Brain microvascular endothelial cell (primary cell): ENCODE measurements around the gene CPSF3.

Experiments
- DNase-seq: peaks from one replicate; pipeline ENCODE4 v3.0.0-alpha.2; 2020
- H3K27ac ChIP-seq: fragments of 250-450 bp; sonication (Bioruptor Pico); 2 replicates; pipeline ENCODE4 v1.5.1; 2020; ENCODE audit warnings: mild to moderate bottlenecking, moderate library complexity
- H3K27me3 ChIP-seq: fragments of 250-450 bp; sonication (Bioruptor Pico); replicated peaks from 2 replicates; pipeline ENCODE4 v1.5.1; 2020; ENCODE audit warnings: mild to moderate bottlenecking
- H3K36me3 ChIP-seq: fragments of 250-450 bp; sonication (Bioruptor Pico); replicated peaks from 2 replicates; pipeline ENCODE4 v1.5.1; 2020; ENCODE audit warnings: mild to moderate bottlenecking
- H3K4me3 ChIP-seq: 2 replicates; pipeline ENCODE4 v1.5.1; 2011; ENCODE audit warnings: low read depth, mild to moderate bottlenecking, control low read depth, low read length, moderate library complexity
- CTCF ChIP-seq: IDR thresholded peaks from 2 replicates; pipeline ENCODE4 v1.5.1; 2011; ENCODE audit warnings: low read depth, mild to moderate bottlenecking, moderate library complexity, low read length, control low read depth, inconsistent platforms; ENCODE audit errors: missing control alignments
- in situ Hi-C: cut with HindIII; loops from 2 replicates; pipeline ENCODE4 v1.10.0; 2017; ENCODE audit warnings: low sequenced_read_pairs, low pct_ligation_motif_present

The CPSF3 gene

GRCh38 chr2:9518780-9519179, 95.3 kb downstream of the CPSF3 start:
- peaks cover 29% of the 10 kb centered on the region for H3K36me3 ChIP-seq
- no peak overlapping the region for H3K27ac ChIP-seq
- no peak for TF ChIP-seq CTCF
- H3K27me3 ChIP-seq, result no peaks in the 10 kb centered on the region
- DNase-seq, result no peak
- in situ Hi-C loops, result no loop called here
- no peak overlapping the region for H3K4me3 ChIP-seq

GRCh38 chr2:9519250-9519649, 95.8 kb downstream of the CPSF3 start:
- peak; percentile 32 for DNase-seq
- TF ChIP-seq CTCF, result no peak
- Histone ChIP-seq H3K36me3 (peaks cover 29% of the 10 kb centered on the region), H3K27me3 (no peaks in the 10 kb centered on the region), H3K27ac (no peak overlapping the region), H3K4me3 (no peak overlapping the region)
- in situ Hi-C loops, result no loop called here
